ENCODE results near the gene ZSWIM1.

DNA sequence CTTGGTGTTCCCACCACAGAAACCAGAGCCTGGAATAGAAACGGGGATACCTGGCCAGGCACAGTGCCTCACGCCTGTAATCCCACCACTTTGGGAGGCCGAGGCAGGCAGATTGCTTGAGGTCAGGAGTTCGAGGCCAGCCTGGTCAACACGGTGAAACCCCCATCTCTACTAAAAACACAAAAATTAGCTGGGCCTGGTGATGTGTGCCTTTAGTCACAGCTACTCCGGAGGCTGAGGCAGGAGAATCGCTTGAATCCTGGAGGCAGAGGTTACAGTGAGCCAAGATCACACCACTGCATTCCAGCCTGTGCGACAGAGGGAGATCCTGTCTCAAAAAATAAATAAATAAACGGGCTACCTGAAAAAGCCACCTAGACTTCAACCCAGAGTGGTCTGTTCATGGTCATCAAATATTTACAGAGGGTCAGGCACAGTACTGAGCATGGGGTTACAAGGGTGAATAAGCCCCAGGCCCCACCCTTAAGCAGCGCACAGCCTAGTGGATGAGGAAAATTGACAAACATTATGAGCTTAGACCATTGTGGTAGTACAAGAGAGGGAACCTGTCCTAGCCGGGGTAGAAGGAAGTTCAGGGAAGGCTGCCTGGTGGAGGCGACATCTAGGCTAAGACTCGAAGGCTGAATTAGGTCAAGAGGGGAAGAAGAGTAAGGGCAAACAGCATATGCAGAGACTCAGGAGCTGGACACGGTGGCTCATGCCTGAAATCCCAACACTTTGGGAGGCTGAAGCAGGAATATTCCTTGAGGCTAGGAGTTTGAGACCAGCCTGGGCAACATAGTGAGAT lies 46.2 kb downstream of the ZSWIM1 start:
- TF ChIP-seq EZH2 (IDR thresholded peaks at IDR 0.05; ENCODE audit: insufficient read depth, poor library complexity, severe bottlenecking) (no peak), EZH2phosphoT487 (IDR thresholded peaks at IDR 0.05; ENCODE audit: insufficient read depth, low read depth) (no peak)

Measured in GM23248 (cell line).